ENCODE results near the gene ESYT2. TPM values are rescaled to one million over a fixed set of nuclear protein-coding genes. Genes with fewer than 3 reads are reported as not detected.
"Not testable (repeated sequence)": the region's sequence is repeated elsewhere in the genome, so short reads cannot be mapped to it uniquely, and the experiment has no call there.

Gene ESYT2
- total RNA-seq, 2 donors from 2014 or later: 24.4 to 31.8 TPM

DNA sequence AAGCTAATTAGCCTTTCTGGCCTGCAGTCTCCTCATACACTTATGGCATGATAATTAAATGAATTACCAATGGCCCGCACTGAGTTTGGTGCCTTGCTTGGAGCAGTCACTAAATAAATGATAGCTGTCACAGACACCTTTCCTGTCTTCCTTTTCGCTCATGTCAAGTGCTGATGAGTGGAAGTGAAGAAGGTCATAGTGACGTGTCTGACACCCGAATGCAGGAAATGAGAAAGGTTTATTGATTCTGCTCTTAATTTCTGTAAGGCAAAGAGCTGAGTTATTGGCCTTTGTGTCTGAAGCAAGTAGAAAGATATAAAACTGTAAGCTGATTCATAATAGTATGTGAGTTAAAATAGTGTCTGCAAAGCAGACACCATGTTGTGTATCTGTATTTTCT, 13.2 kb upstream of the ESYT2 start:
- Mint-ChIP-seq H3K36me3 (no peaks in the 10 kb centered on the region), H3K27me3 (no peaks in the 10 kb centered on the region), H3K4me3 (no peak overlapping the region), H3K4me1 (ENCODE audit: low read depth in 2 of 2) (peaks cover 10% of the 10 kb centered on the region in 2 donors), H3K27ac (no peak overlapping the region), H3K9me3 (no peaks in the 10 kb centered on the region)
- no peak for DNase-seq (ENCODE audit: low spot score)
- ATAC-seq: no peak

DNA sequence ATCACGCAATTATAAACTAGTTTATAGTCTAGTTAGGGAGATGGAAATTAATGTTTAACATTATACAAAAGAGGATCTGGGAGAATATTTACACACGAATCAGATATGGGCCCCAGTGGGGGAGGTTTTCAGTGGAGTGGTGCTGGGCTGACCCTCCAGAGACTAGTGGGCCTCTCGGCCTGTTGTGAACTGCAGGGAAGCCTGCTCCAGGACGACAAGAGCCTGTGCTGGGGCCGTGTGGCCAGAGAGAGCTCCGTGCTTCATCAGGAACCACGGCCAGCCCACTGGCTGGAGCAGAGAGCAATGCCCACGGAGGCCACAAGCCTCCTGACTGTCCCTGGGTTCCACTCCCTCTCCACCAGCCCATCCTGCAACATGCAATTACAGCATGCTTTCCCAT, 11.3 kb upstream of the ESYT2 start:
- ATAC-seq (no peak), DNase-seq (ENCODE audit: low spot score) (no peak)
- Mint-ChIP-seq H3K27ac (no peak overlapping the region), H3K36me3 (no peaks in the 10 kb centered on the region), H3K9me3 (no peaks in the 10 kb centered on the region), H3K27me3 (no peaks in the 10 kb centered on the region), H3K4me3 (no peak overlapping the region), H3K4me1 (ENCODE audit: low read depth in 2 of 2) (peaks cover 8 to 9% of the 10 kb centered on the region in 2 donors)

DNA sequence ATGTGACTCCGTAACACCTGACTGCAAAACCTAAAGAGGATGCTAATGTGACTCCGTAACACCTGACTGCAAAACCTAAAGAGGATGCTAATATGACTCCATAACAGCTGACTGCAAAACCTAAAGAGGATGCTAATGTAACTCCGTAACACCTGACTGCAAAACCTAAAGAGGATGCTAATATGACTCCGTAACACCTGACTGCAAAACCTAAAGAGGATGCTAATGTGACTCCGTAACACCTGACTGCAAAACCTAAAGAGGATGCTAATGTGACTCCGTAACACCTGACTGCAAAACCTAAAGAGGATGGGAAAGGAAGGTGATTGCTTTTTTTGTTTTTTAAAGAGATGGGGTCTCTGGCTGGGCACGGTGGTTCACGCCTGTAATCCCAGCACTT, 9.9 kb upstream of the ESYT2 start:
- H3K9me3 Mint-ChIP-seq; H3K4me3 Mint-ChIP-seq; H3K27me3 Mint-ChIP-seq; H3K27ac Mint-ChIP-seq; H3K4me1 Mint-ChIP-seq (ENCODE audit: low read depth in 2 of 2); H3K36me3 Mint-ChIP-seq; ATAC-seq; DNase-seq (ENCODE audit: low spot score): not testable (repeated sequence)

DNA sequence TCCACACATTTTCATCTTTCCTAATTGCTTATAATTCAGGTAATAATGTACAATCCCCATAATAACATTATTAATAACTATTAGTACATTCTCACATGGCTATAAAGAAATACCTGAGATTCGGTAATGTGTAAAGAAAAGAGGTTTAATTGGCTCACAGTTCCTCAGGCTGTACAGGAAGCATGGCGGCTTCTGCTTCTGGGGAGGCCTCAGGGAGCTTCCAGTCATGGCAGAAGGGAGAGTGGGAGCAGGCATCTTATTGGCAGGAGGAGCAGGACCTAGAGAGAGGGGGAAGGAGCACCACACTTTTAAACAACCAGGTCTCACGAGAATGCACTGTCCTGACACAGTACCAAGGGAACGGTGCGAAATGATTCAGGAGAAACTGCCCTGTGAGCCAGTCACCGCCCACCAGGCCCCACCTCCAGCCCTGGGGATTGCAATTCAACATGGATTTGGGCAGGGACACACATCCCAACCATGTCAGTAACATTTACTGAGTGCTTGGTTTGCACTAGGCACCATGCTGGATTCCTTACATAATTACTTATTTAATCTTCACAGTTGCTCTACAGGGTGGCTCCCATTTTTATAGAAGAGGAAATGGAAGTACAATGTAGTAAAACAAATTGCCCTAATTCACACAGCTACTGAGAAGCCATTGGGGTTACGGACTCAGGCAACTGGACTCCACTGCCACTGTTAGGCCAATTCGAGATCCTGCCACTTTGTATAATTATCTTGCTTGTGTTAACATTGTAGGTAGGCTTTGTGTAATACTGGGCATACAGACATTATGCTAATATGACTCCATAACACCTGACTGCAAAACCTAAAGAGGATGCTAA, 8.7 kb upstream of the ESYT2 start:
- ATAC-seq (no peak), DNase-seq (ENCODE audit: low spot score) (no peak)
- H3K27me3 Mint-ChIP-seq: no peaks in the 10 kb centered on the region
- no peak overlapping the region for H3K27ac Mint-ChIP-seq
- H3K4me3 Mint-ChIP-seq: no peak overlapping the region
- no peaks in the 10 kb centered on the region for H3K9me3 Mint-ChIP-seq
- H3K36me3 Mint-ChIP-seq: no peaks in the 10 kb centered on the region
- H3K4me1 Mint-ChIP-seq (ENCODE audit: low read depth in 2 of 2): peaks cover 8 to 12% of the 10 kb centered on the region in 2 donors

DNA sequence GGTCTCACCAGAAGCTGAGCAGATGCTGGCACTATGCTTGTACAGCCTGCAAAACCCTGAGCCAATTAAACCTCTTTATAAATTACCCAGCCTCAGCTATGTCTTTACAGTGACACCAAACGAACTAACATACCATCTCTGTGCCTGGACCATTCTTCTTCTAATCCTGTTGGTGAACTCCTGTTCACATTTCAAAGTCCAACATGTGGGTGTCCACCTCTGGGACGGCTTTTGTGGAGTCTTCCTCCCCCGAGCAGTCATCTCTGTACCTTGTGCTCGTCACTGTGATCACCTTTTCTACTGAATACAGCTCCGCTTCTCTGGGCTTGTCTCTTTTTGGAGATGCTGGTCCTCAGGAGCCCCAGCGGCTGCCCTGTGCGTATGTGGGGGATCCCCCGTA, 7.4 kb upstream of the ESYT2 start:
- Mint-ChIP-seq H3K4me1 (ENCODE audit: low read depth in 2 of 2) (peaks cover 0 to 3% of the 10 kb centered on the region in 2 donors), H3K36me3 (no peaks in the 10 kb centered on the region), H3K27ac (peak overlapping the region in 1 of 2 donors; percentile 56), H3K9me3 (no peaks in the 10 kb centered on the region), H3K4me3 (no peak overlapping the region), H3K27me3 (no peaks in the 10 kb centered on the region)
- ATAC-seq (no peak), DNase-seq (ENCODE audit: low spot score) (no peak)

DNA sequence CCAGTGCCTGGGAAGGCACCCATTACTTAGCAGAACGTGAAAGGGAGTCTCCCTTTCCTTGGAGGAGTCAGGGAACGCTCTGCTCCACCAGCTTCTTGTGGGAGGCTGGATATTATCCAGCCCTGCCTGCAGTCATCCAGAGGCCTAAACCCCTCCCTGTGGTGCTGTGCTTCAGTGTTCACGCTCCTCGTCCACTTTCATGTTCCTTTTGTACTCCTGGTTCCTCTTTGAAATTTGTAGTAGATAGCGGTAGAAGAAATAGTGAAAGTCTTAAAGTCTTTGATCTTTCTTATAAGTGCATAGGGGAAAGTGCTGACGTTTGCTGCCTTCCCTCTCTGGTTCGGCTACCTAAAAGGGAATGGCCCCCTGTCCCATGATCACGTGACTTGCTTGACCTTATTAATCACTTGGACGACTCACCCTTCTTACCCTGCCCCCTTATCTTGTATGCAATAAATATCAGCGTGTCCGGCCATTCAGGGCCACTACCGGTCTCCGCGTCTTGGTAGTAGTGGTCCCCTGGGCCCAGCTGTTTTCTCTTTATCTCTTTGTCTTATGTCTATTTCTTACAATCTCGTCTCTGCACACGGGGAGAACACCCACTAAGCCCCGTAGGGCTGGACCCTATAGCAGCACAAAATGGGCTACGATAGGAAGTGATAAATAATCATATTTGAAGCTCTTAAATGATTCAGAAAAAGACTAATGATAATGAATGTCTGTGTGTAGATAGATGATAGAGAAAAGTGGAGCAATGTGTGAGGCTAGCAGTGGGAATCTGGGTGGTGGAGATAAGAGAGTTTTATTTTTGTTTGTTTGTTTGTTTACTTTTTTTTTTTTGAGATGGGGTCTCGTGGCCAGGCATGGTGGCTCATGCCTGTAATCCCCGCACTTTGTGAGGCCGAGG, 5.8 kb upstream of the ESYT2 start:
- Mint-ChIP-seq H3K27me3 (no peaks in the 10 kb centered on the region), H3K4me1 (ENCODE audit: low read depth in 2 of 2) (peaks cover 0 to 7% of the 10 kb centered on the region in 2 donors), H3K9me3 (no peaks in the 10 kb centered on the region), H3K27ac (no peak overlapping the region), H3K36me3 (no peaks in the 10 kb centered on the region), H3K4me3 (no peak overlapping the region)
- ATAC-seq: no peak
- DNase-seq (ENCODE audit: low spot score): no peak

DNA sequence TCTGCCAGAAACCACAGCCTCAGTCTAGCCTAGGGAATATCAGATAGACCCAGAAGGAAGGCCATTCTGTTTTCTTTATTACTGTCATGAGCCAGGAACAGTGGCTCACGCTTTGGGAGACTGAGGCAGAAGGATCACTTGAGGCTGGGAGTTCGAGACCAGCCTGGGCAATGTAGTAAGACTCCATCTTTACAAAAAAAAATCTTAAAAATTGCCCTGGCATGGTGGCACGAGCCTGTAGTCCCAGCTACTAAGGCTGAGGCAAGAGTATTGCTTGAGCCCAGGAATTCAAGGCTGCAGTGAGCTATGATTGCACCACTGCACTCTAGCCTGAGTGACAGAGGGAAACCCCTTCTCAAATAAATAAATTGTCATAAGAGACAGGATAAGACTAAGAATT, 3.7 kb upstream of the ESYT2 start:
- DNase-seq (ENCODE audit: low spot score) (no peak), ATAC-seq (no peak)
- peaks cover 2 to 8% of the 10 kb centered on the region in 2 donors for H3K4me1 Mint-ChIP-seq (ENCODE audit: low read depth in 2 of 2)
- H3K27me3 Mint-ChIP-seq: no peaks in the 10 kb centered on the region
- H3K27ac Mint-ChIP-seq: no peak overlapping the region
- H3K4me3 Mint-ChIP-seq: no peak overlapping the region
- no peaks in the 10 kb centered on the region for H3K36me3 Mint-ChIP-seq
- no peaks in the 10 kb centered on the region for H3K9me3 Mint-ChIP-seq

DNA sequence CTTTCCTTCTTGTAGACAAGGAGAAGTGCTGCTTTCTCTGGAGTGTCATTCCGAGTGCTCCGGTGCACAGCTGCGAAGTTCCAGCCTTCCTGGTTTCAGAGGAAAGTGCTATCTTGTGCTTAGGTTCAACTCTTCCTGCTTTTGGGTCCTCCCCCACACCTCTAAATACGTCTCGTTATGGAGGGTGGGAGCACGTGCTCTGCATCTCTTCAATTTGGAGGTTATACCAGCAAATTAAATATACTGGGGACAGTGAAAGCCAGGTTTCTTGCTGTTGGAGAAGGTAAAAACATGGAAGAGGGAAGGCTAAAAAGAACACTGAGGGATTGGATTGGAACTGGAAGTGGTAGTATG, 2.4 kb upstream of the ESYT2 start:
- Mint-ChIP-seq H3K27me3 (peaks cover 0 to 3% of the 10 kb centered on the region in 2 donors), H3K4me3 (no peak overlapping the region), H3K27ac (no peak overlapping the region), H3K36me3 (no peaks in the 10 kb centered on the region), H3K9me3 (no peaks in the 10 kb centered on the region), H3K4me1 (ENCODE audit: low read depth in 2 of 2) (peaks cover 11 to 17% of the 10 kb centered on the region in 2 donors)
- no peak for ATAC-seq
- DNase-seq (ENCODE audit: low spot score): no peak

DNA sequence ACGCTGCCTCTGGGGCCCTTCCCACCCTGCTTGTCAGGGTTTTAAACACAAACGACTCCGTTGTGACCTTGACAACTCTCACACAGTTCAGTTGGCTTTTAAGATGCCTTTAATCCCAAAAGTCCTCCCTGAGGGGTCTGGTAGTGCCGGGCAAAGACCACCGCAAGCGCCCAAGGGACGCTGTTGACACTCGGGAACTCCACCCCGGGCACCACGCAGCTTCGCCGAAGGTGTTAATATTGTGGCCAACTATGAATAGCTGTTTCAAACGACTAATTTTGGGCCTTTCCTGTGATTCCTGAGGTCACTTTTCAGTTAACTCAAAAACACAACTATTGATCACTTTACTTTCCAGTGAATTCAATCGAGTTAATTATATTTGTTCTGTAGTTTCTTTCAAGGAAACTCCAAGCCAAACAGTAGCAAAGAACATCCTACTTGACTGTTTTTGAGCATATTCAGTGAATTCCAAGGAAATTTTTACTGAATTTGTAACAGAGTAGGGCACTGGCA, 958 bp upstream of the ESYT2 start:
- Mint-ChIP-seq H3K36me3 (no peaks in the 10 kb centered on the region), H3K4me3 (peak overlapping the region; percentile 63), H3K27ac (peak overlapping the region; percentile 57 to 65), H3K27me3 (peaks cover 0 to 3% of the 10 kb centered on the region in 2 donors), H3K9me3 (no peaks in the 10 kb centered on the region), H3K4me1 (ENCODE audit: low read depth in 2 of 2) (peaks cover 17 to 23% of the 10 kb centered on the region in 2 donors)
- ATAC-seq (no peak), DNase-seq (ENCODE audit: low spot score) (no peak)

DNA sequence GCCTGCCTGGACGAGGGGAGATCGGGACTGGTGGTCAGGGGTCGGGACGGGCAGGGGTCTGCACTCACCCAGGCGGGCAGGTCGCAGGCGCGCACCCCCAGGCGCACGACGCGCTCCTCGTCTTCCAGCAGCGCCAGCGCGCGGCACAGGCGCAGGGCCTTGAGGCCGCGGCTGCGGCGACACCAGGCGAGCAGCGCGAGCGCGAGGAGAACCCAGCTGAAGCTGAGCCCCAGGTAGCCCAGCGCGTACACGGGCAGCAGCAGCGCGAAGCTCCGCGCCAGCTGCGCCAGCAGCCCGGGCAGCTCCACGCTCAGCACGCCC, 328 bp downstream of the ESYT2 start:
- Mint-ChIP-seq H3K4me3 (peak overlapping the region; percentile 85), H3K36me3 (no peaks in the 10 kb centered on the region), H3K27me3 (peaks cover 0 to 3% of the 10 kb centered on the region in 2 donors), H3K9me3 (no peaks in the 10 kb centered on the region), H3K4me1 (ENCODE audit: low read depth in 2 of 2) (peaks cover 23 to 32% of the 10 kb centered on the region in 2 donors), H3K27ac (no peak overlapping the region)
- peak; percentile 71 for ATAC-seq
- DNase-seq (ENCODE audit: low spot score): peak; percentile 72

DNA sequence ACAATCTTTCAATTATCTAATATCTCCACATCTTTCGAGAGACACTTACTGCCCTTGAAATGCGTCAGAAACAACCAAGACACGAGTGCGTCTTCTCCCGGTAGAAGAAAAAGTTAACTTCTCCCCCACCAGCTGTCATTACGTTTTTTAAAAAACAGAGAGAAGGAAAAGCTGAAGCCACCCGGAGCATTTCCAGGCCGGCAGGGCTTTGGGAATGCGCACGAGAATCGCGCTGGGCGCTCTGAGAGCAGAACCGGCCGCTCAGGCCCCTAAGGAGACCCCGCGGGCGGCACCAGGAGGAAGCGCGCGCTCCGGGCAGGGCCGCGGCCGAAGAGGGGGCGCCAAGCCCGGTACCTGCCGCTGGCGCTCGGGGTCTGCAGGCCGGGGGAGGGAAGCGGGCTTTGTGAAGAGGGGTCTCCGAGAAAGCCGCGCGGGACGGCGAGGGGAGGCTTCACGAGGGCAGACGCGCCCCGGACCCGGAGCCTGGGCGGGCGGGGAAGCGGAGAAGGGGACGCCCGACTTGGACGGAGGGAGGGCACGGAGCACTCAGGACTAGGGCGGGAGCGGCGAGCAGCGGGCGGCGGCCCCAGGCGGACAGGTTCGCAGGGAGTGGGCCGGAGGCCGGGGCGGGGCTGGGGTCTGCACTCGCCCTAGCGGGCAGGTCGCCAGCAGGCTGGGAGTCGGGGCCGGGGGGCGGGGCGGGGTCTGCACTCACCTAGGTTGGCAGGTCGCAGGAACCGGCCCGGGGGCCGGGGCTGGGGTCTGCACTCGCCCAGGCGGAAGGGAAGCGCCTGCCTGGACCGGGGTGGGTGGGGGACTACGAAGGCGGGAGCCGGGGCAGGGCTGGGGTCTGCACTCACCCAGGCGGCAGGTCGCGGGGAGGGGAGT, 932 bp downstream of the ESYT2 start:
- H3K4me3 Mint-ChIP-seq: peak overlapping the region; percentile 85
- H3K27me3 Mint-ChIP-seq: peaks cover 0 to 3% of the 10 kb centered on the region in 2 donors
- DNase-seq (ENCODE audit: low spot score): no peak

DNA sequence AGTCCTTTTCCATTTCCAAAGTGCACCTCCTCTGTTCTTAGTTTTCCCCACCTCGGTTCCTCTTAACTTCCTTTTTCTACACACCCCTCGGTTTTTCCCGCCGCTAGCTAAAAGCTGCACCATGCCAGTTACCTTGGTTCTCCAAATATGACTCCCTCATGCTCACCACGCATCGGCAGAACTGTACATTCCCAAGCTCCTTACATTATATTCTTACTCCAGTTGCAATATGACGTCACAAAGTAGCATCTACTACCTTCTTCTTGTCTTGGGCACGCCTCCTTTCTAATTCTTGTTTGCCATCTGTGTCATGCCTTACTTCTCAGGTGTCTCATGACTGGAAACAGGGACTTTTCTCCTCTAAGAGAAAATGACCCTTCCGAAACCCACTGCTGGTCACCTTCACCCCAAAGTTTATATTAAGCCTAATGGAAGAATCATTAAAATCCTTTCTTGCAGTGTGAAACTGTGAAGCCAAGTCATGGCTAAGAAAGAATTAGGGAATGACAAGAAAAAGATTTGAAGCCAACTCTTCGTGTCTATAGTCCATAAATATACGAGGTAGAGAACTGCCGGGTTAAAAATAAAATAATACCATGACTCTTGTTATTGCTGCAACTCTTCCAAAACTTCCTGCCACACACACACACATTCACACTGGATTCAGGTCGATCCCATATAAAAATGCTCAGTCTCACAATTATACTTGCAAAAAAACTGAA, 1.7 kb downstream of the ESYT2 start:
- peaks cover 30 to 33% of the 10 kb centered on the region in 2 donors for H3K4me1 Mint-ChIP-seq (ENCODE audit: low read depth in 2 of 2)
- H3K27me3 Mint-ChIP-seq: peaks cover 0 to 3% of the 10 kb centered on the region in 2 donors
- ATAC-seq (no peak), DNase-seq (ENCODE audit: low spot score) (no peak)
- H3K9me3 Mint-ChIP-seq: no peaks in the 10 kb centered on the region
- no peaks in the 10 kb centered on the region for H3K36me3 Mint-ChIP-seq
- peak overlapping the region; percentile 7 to 83 for H3K27ac Mint-ChIP-seq
- peak overlapping the region; percentile 85 for H3K4me3 Mint-ChIP-seq

More for the DNA sequence above, 932 bp downstream of the ESYT2 start:
- ATAC-seq: peak in 1 of 2 donors; percentile 0
- Mint-ChIP-seq H3K4me1 (ENCODE audit: low read depth in 2 of 2) (peaks cover 29 to 35% of the 10 kb centered on the region in 2 donors), H3K27ac (peak overlapping the region; percentile 7 to 83), H3K36me3 (no peaks in the 10 kb centered on the region), H3K9me3 (no peaks in the 10 kb centered on the region)

Measured in natural killer cell treated with Interleukin-12 subunit alpha and Interleukin-12 subunit beta and Interleukin-15 and Interleukin-18, amount 100 ng/mL, for 72 hours (primary cell).